ENCODE data around the gene LRRC37A2.
"Not testable (repeated sequence)": the region's sequence is repeated elsewhere in the genome, so short reads cannot be mapped to it uniquely, and the experiment has no call there.

LRRC37A2 gene

DNA sequence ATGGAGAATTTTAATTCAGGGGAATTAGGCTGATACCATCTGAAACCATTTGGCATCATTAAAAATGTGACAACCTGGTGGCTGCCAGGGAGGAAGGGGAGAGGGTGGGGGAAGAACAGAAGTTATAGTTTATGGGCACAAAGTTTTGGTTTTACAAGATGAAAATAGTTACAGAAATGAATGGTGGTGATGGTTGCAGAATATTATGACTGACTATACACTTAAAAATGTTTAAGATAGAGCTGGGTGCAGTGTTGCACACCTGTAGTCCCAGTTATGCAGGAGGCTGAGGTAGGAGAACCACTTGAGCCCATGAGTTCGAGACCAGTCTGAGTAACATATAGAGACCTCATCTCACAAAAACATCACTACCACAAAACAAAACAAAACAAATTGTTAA lies 54.7 kb downstream of the LRRC37A2 start:
- H3K27ac Mint-ChIP-seq; DNase-seq; H3K36me3 Mint-ChIP-seq (ENCODE audit: insufficient read depth); ATAC-seq (replicated peaks); H3K4me3 Mint-ChIP-seq; H3K4me1 Mint-ChIP-seq (ENCODE audit: low read depth in 2 of 2); H3K9me3 Mint-ChIP-seq; H3K27me3 Mint-ChIP-seq: not testable (repeated sequence)

DNA sequence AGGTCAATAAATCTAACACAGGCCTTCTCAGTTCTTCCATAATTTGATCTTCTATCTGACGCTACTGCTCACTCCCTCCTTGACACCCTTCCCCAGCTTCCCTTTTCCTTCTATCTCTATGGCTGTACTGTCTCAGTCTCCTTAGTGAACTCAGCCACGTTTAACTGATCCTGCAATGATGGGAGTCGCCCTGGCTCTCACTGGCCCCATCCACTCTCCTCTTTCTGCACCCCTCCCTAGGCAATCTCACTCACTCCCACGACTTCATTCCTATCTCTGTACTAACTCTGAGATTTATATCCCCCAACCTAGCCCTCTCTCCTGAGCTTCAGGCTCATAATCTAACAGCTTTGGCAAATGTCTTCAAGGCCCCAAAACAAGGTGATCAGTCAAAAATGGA lies 59.5 kb downstream of the LRRC37A2 start:
- H3K27ac Mint-ChIP-seq; H3K4me1 Mint-ChIP-seq (ENCODE audit: low read depth in 2 of 2); H3K36me3 Mint-ChIP-seq (ENCODE audit: insufficient read depth); H3K9me3 Mint-ChIP-seq; ATAC-seq (replicated peaks); H3K27me3 Mint-ChIP-seq; H3K4me3 Mint-ChIP-seq; DNase-seq: not testable (repeated sequence)

DNA sequence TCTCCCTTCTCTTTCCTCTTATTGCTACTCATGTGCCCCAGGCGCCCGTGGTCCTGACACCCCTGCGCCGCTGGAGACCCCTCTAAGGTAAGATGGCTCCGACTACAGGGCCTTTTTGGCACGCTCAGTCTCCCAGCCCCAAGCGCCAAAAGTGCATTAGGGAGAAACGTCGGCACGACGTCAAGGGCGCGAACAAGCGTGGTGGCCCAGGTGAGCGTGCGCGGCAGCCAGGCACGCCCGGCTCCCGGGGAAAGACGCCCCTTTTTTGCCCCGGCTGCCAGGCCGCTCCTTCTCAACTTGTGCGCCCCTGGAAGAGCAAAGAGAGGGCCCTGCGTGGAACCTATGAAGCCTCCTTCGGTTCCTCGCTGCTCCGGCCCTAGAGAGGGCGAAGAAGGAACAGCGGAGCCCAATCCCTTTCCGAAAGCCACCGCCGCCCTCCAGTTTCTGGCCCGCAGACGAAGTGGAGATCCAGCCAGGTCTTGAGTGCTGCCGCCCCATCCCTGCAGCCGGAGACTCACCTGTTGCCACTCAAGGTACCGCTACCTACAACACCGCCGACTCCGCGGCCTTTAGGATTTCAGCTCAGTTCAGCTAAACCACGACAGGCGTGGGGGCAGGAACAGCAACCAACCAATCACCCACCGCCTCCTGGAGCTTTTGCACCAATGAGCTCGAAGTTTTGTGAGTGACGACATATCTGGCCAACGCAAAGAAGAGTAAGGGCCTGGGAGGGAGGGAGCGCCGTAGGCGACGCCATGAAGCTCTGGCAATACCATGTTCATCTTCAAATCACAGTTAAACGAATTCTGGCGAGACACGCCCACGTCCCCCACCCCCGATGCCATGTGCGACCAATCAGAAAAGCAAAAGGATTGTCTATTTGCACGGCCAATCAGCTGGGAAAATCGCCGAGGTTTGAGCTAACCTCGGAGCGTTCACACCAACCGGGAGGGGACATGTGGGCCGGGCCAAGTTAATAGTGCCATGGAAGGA lies 67.1 kb downstream of the LRRC37A2 start, which contains the start of gene ARL17A:
ARL17A (minus strand) TSS at position 609 of the 993 bp plus-strand sequence. CDS start 3,369 bp downstream, outside the sequence.
- H3K27me3 Mint-ChIP-seq; H3K9me3 Mint-ChIP-seq; H3K36me3 Mint-ChIP-seq (ENCODE audit: insufficient read depth); H3K27ac Mint-ChIP-seq; H3K4me1 Mint-ChIP-seq (ENCODE audit: low read depth in 2 of 2): not testable (repeated sequence)
- DNase-seq (peak; percentile 73 to 76 (median 75)), ATAC-seq (replicated peaks) (peak; percentile 86)
- peak within 1 kb of the TSS in 1 of 2 donors; percentile 23 for H3K4me3 Mint-ChIP-seq

DNA sequence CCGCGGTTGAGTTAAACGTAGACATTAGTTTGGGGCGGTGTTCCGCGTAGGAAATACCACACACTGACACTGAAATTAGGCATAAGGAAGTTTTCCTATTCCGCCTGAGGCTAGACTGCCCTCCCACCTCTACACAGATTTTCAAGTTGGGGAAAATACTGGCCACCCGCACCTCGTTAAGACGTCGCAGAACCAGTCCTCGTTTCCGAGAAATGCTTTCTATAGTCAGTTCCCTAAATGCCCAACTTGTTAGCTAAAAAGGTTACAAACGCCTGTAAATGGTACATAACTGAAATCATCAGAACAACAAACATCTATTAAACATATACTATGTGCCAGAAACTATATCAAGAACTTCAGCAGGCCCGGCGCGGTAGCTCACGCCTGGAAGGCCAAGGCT lies 67.8 kb downstream of the LRRC37A2 start:
- peak overlapping the region in 1 of 2 donors; percentile 23 for H3K4me3 Mint-ChIP-seq
- not testable (repeated sequence) for DNase-seq; H3K27ac Mint-ChIP-seq; H3K36me3 Mint-ChIP-seq (ENCODE audit: insufficient read depth); H3K4me1 Mint-ChIP-seq (ENCODE audit: low read depth in 2 of 2); H3K27me3 Mint-ChIP-seq; ATAC-seq (replicated peaks); H3K9me3 Mint-ChIP-seq

GRCh38 chr17:46585444-46585843 lies 73.2 kb downstream of the LRRC37A2 start:
- H3K4me1 Mint-ChIP-seq (ENCODE audit: low read depth in 2 of 2); H3K27ac Mint-ChIP-seq; H3K4me3 Mint-ChIP-seq; H3K27me3 Mint-ChIP-seq; H3K36me3 Mint-ChIP-seq (ENCODE audit: insufficient read depth); H3K9me3 Mint-ChIP-seq; DNase-seq; ATAC-seq (replicated peaks): not testable (repeated sequence)

DNA sequence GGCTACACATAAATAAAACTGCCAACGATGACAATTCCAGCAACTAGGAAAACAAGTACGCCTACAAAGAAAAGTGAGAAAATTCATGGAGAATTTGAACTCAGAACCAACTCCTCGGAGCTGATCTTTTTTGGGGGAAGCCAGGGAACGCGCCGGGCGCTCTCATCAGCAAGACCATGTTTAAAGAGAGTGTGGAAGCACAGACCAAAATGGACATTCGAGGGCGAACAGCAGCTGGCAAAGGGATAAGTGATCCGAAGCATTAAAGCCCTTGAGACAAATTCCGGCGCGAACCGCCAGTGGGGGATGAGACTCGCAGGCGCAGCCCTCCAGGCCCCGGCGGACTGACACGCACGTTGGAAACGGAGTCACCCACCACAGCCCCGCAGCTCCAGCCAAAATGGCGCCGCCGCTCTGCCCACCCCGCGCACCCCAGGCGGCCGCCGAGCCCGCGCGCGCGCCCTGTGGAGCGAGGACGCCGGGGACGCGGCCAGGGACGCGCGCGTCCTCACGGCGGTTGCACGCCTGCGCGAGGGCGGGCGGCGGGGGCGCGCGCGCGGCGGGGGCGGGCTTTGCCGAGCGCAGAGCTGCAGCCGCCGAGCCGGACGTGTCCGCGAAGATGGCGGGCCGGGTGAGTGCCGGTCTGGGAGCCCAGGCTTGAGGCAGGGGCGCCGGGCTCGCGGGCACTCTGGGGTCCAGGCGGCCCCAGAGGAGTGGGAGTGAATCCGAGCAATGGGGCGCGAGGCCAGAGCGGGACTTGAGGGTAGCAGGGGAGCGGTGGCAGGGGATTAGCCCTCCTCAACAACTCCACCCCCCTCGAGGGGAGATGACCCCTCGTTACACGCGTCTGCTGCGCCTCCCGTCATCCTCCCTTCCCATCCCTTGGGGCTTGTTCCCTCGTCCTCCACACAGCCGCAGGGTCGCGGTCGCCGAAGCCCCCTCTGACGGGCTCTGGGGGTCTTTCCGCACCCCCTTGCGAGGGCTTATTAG lies 78.2 kb downstream of the LRRC37A2 start, which contains the start of gene NSF:
NSF (plus strand) TSS at position 513 of the 990 bp plus-strand sequence; CDS start at position 620, 107 bp downstream.
- peak; percentile 91 for ATAC-seq (replicated peaks)
- H3K4me1 Mint-ChIP-seq (ENCODE audit: low read depth in 2 of 2); DNase-seq; H3K4me3 Mint-ChIP-seq; H3K36me3 Mint-ChIP-seq (ENCODE audit: insufficient read depth); H3K27me3 Mint-ChIP-seq; H3K9me3 Mint-ChIP-seq; H3K27ac Mint-ChIP-seq: not testable (repeated sequence)

DNA sequence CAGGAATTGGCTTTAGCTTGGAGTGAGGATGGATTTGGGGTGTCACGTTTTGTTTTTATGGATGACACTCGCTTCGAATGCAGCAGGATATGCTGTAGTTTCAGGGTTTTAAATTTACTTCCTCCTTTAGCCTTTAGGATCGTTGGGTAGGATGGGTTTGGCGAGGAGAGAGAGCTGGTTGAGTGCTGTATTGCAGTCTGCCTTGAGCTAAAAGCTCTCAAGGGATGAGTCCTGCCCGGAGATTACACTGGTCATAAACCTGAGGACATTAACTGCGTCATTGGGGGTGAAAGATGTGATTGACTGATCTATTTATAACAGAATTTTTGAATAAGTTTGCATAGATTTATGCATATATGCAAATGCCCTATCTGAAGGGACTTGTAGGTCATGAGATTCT lies 79.1 kb downstream of the LRRC37A2 start:
- H3K27ac Mint-ChIP-seq; H3K4me3 Mint-ChIP-seq; H3K9me3 Mint-ChIP-seq; H3K4me1 Mint-ChIP-seq (ENCODE audit: low read depth in 2 of 2); DNase-seq; H3K27me3 Mint-ChIP-seq; H3K36me3 Mint-ChIP-seq (ENCODE audit: insufficient read depth): not testable (repeated sequence)
- ATAC-seq (replicated peaks) = peak; percentile 55

GRCh38 chr17:46598344-46598931 lies 86.2 kb downstream of the LRRC37A2 start:
- H3K9me3 Mint-ChIP-seq; H3K4me1 Mint-ChIP-seq (ENCODE audit: low read depth in 2 of 2); H3K36me3 Mint-ChIP-seq (ENCODE audit: insufficient read depth); H3K27ac Mint-ChIP-seq; H3K4me3 Mint-ChIP-seq; ATAC-seq (replicated peaks); DNase-seq; H3K27me3 Mint-ChIP-seq: not testable (repeated sequence)

GRCh38 chr17:46600767-46601166 lies 88.5 kb downstream of the LRRC37A2 start:
- H3K9me3 Mint-ChIP-seq; DNase-seq; H3K36me3 Mint-ChIP-seq (ENCODE audit: insufficient read depth); ATAC-seq (replicated peaks); H3K27ac Mint-ChIP-seq; H3K27me3 Mint-ChIP-seq; H3K4me3 Mint-ChIP-seq; H3K4me1 Mint-ChIP-seq (ENCODE audit: low read depth in 2 of 2): not testable (repeated sequence)

DNA sequence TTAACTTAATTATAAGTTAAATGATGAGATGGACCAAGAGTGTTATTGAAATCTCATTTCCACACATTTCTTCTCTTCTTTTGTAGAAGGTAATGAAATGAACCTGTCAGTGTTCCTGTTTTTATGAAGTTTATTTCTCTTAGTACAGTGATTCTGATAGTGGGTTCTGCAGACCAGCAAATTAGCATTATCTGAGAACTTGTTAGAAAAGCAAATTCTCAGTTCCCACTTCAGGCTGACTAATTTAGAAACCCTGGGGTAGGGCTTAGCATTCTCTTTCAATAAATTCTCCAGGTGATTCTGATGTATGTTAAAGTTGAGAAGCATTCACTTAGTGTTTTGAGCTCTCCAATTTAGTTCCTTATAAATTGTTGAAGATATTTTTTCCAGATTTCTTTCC lies 90.9 kb downstream of the LRRC37A2 start:
- not testable (repeated sequence) for DNase-seq; ATAC-seq (replicated peaks); H3K9me3 Mint-ChIP-seq; H3K4me3 Mint-ChIP-seq; H3K27me3 Mint-ChIP-seq; H3K36me3 Mint-ChIP-seq (ENCODE audit: insufficient read depth); H3K27ac Mint-ChIP-seq; H3K4me1 Mint-ChIP-seq (ENCODE audit: low read depth in 2 of 2)

Data from effector memory CD8-positive, alpha-beta T cell (primary cell).